Natural killer cell (primary cell): Measurements from ENCODE around the gene TAF7. TPM values are rescaled to one million over a fixed set of nuclear protein-coding genes. Genes with fewer than 3 reads are reported as not detected.
A peak's percentile ranks its signal among the peaks of the same experiment; 100 is the strongest.

Experiments
- ATAC-seq, 3 donors: fragments of 150-1000 bp in 2 of 3; fragments of 200-7000 bp in 1 of 3; cut with Tn5 transposase; 1 replicate in 1 of 3; 2 replicates in 2 of 3; pipeline ENCODE4 v1.10.0; 2021; ENCODE audit warnings: mild to moderate bottlenecking in 2 of 3, moderate library complexity in 2 of 3
- DNase-seq, 2 donors: peaks; one replicate each; pipeline versions ENCODE4 v3.0.0 to v3.0.0-alpha.2; 2013 to 2021; ENCODE audit warnings: mixed read lengths in 1 of 2
- H3K27ac ChIP-seq: one replicate; pipeline ENCODE4 v1.5.1; 2013; ENCODE audit warnings: mild to moderate bottlenecking, low read length
- H3K27me3 ChIP-seq: one replicate; pipeline ENCODE4 v1.6.1; 2013; ENCODE audit warnings: low read length; ENCODE audit not compliant: control insufficient read depth, insufficient read depth
- H3K36me3 ChIP-seq: one replicate; pipeline ENCODE4 v1.6.1; 2013; ENCODE audit warnings: low read length; ENCODE audit not compliant: control insufficient read depth, insufficient read depth
- H3K4me1 ChIP-seq: one replicate; pipeline ENCODE4 v1.6.1; 2013; ENCODE audit warnings: low read length; ENCODE audit not compliant: control insufficient read depth, insufficient read depth
- H3K4me3 ChIP-seq: one replicate; pipeline ENCODE4 v1.5.1; 2013; ENCODE audit warnings: low read length
- H3K9me3 ChIP-seq: one replicate; pipeline ENCODE4 v1.6.1; 2013; ENCODE audit warnings: low read length; ENCODE audit not compliant: control insufficient read depth, insufficient read depth
- H3K27ac Mint-ChIP-seq, 2 donors: one replicate each; pipeline ENCODE4 v1.8.0; 2022; ENCODE audit warnings: mild to moderate bottlenecking in 2 of 2, mixed read lengths in 2 of 2, moderate library complexity in 1 of 2
- H3K27me3 Mint-ChIP-seq, 2 donors: one replicate each; pipeline ENCODE4 v1.8.0; 2022; ENCODE audit warnings: low read depth in 2 of 2, mixed read lengths in 2 of 2
- H3K36me3 Mint-ChIP-seq: one replicate; pipeline ENCODE4 v1.8.0; 2022; ENCODE audit warnings: mixed read lengths
- H3K4me1 Mint-ChIP-seq, 2 donors: one replicate each; pipeline ENCODE4 v1.8.0; 2022; ENCODE audit warnings: mixed read lengths in 2 of 2
- H3K4me3 Mint-ChIP-seq: one replicate; pipeline ENCODE4 v1.8.0; 2022; ENCODE audit warnings: mild to moderate bottlenecking, moderate library complexity, mixed read lengths
- H3K9me3 Mint-ChIP-seq, 2 donors: one replicate each; pipeline ENCODE4 v1.8.0; 2022; ENCODE audit warnings: mixed read lengths in 2 of 2
- WGBS: methylation state at CpG from one replicate; pipeline ENCODE4 v1.1.7; 2013; ENCODE audit warnings: missing lambda C conversion rate; ENCODE audit not compliant: insufficient coverage; 5-methylcytosine and 5-hydroxymethylcytosine counted together
- intact Hi-C: fragments of 100-400 bp; cut with micrococcal nuclease; formaldehyde crosslinking; loops from one replicate; pipeline ENCODE4 v1.14.2; 2022
- total RNA-seq, 4 donors: library from RNA; stranded (reverse); fragments of 120-200 nt in 1 of 4; gene quantifications; one replicate each; pipeline versions ENCODE4 v1.2.3 to v1.2.4, GENCODE V29; 2013 to 2022
- TF ChIP-seq, protein P1 (sequence below): fragments of 200-600 bp; IDR thresholded peaks from one replicate; pipeline ENCODE4 v1.8.0; 2022; ENCODE audit warnings: antibody characterized with exemption

TAF7 gene
- total RNA-seq, 3 donors from 2014 or later (not counting 1 experiment from before 2014, with no cell fraction given) = 77.3 to 96.1 (median 89.4) TPM

DNA sequence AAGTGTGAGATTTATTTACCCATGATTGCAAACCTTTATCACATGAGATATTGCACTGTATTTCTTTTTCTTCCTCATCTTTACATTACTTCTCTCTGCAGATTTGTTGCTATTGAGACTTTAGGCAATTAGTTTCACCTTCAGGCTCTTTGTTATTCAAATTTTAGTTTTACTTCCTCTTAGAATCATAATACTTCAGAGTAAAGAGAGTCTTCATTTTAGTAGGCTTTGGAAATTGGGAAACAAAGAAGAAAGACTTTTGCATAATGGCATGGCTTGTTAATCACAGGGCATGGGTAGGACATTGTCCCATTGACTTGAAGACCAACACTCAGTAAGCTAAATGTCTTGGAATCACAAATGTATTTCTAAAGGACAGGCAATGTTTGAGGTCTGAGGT is 42.1 kb upstream of the TAF7 start:
- Histone ChIP-seq H3K9me3 (peaks cover 47% of the 10 kb centered on the region), H3K36me3 (no peaks in the 10 kb centered on the region), H3K4me3 (no peak overlapping the region), H3K27me3 (peaks cover 65% of the 10 kb centered on the region), H3K27ac (no peak overlapping the region), H3K4me1 (no peaks in the 10 kb centered on the region)
- ATAC-seq (no peak), DNase-seq (no peak)
- peaks cover 57 to 82% of the 10 kb centered on the region in 2 donors for H3K27me3 Mint-ChIP-seq
- no peak overlapping the region for H3K4me3 Mint-ChIP-seq
- H3K9me3 Mint-ChIP-seq = peaks cover 4 to 10% of the 10 kb centered on the region in 2 donors
- TF ChIP-seq, protein P1, sequence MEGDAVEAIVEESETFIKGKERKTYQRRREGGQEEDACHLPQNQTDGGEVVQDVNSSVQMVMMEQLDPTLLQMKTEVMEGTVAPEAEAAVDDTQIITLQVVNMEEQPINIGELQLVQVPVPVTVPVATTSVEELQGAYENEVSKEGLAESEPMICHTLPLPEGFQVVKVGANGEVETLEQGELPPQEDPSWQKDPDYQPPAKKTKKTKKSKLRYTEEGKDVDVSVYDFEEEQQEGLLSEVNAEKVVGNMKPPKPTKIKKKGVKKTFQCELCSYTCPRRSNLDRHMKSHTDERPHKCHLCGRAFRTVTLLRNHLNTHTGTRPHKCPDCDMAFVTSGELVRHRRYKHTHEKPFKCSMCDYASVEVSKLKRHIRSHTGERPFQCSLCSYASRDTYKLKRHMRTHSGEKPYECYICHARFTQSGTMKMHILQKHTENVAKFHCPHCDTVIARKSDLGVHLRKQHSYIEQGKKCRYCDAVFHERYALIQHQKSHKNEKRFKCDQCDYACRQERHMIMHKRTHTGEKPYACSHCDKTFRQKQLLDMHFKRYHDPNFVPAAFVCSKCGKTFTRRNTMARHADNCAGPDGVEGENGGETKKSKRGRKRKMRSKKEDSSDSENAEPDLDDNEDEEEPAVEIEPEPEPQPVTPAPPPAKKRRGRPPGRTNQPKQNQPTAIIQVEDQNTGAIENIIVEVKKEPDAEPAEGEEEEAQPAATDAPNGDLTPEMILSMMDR = no peak
- H3K4me1 Mint-ChIP-seq = peaks cover 5% of the 10 kb centered on the region in 2 donors
- intact Hi-C loops = no loop called here
- H3K36me3 Mint-ChIP-seq = peaks cover 43% of the 10 kb centered on the region
- no peak overlapping the region for H3K27ac Mint-ChIP-seq

DNA sequence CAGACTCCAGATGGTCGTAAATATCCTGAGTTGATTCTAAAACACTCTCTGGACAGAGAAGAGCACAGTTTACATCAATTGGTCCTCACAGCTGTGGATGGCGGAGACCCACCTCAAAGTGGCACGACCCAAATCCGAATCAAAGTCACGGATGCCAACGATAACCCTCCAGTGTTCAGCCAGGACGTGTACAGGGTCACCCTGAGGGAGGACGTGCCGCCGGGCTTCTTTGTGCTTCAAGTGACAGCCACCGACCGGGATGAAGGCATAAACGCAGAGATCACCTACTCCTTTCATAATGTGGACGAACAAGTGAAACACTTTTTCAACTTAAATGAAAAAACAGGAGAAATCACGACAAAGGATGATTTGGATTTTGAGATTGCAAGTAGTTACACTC is 40.1 kb upstream of the TAF7 start:
- 46% methylated on average over 13 of the region's 15 CpGs for WGBS
- peaks cover 4 to 10% of the 10 kb centered on the region in 2 donors for H3K9me3 Mint-ChIP-seq
- H3K27me3 Mint-ChIP-seq = peaks cover 59 to 80% of the 10 kb centered on the region in 2 donors
- H3K4me3 ChIP-seq = no peak overlapping the region
- DNase-seq (no peak), ATAC-seq (no peak)
- TF ChIP-seq, protein P1 = no peak
- no peaks in the 10 kb centered on the region for H3K4me1 ChIP-seq
- H3K27ac Mint-ChIP-seq = no peak overlapping the region
- intact Hi-C loops = no loop called here
- H3K9me3 ChIP-seq = peaks cover 40% of the 10 kb centered on the region
- no peak overlapping the region for H3K4me3 Mint-ChIP-seq
- peaks cover 63% of the 10 kb centered on the region for H3K27me3 ChIP-seq
- peaks cover 43% of the 10 kb centered on the region for H3K36me3 Mint-ChIP-seq
- H3K27ac ChIP-seq = no peak overlapping the region
- H3K36me3 ChIP-seq = no peaks in the 10 kb centered on the region
- peaks cover 5% of the 10 kb centered on the region in 2 donors for H3K4me1 Mint-ChIP-seq

DNA sequence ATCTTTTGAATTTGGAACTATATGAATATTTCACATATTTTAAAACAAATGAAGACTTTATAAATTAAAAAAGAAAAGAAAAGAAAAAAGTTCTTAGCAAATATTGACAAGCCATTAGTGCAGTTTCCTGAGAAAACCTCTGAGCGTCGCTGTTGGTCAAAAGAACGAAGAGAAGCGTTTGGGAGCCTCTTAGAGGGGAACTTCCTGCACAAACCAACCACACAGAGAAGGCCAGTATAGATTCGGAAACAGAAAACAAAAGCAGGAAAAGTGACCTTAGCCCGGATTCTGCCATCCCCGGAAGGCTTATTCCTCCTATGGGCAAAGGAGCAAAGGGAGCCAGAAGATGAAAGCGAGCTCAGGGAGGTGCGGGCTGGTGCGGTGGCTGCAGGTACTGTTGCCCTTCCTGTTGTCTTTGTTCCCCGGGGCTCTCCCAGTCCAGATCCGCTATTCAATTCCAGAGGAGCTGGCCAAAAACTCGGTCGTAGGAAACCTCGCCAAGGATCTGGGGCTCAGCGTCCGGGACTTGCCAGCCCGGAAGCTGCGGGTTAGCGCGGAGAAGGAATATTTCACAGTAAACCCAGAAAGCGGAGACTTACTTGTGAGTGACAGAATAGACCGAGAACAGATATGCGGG is 39.3 kb upstream of the TAF7 start, which contains the start of gene PCDHGB2:
Gene PCDHGB2 (plus strand): TSS at position 205 of the 637 bp plus-strand sequence. CDS start 142 bp downstream, at position 347.
- H3K9me3 Mint-ChIP-seq = peaks cover 4 to 10% of the 10 kb centered on the region in 2 donors
- DNase-seq = peak in 1 of 2 donors; percentile 61

More for the DNA sequence above, 39.3 kb upstream of the TAF7 start, which contains the start of gene PCDHGB2:
- peak within 1 kb of the TSS; percentile 26 for H3K4me3 ChIP-seq
- no peaks in the 10 kb centered on the region for H3K36me3 ChIP-seq
- H3K27ac ChIP-seq = no peak within 1 kb of the TSS
- intact Hi-C loops = no loop called here
- ATAC-seq = peak in 2 of 3 donors; percentile 56 to 69
- Mint-ChIP-seq H3K4me1 (peaks cover 5% of the 10 kb centered on the region in 2 donors), H3K27me3 (peaks cover 57 to 77% of the 10 kb centered on the region in 2 donors), H3K27ac (peak within 1 kb of the TSS; percentile 5 to 62), H3K4me3 (peak within 1 kb of the TSS; percentile 89), H3K36me3 (peaks cover 35% of the 10 kb centered on the region)
- WGBS = 26% methylated on average over 24 of the region's 24 CpGs
- peaks cover 62% of the 10 kb centered on the region for H3K27me3 ChIP-seq
- TF ChIP-seq, protein P1 = peak; percentile 36
- H3K9me3 ChIP-seq = peaks cover 35% of the 10 kb centered on the region
- H3K4me1 ChIP-seq = peaks cover 4% of the 10 kb centered on the region
